Tibial nerve (tissue), 4 donors: ENCODE data around the gene VDAC1. TPM values are rescaled to one million over a fixed set of nuclear protein-coding genes. Genes with fewer than 3 reads are reported as not detected.

Experiments
- DNase-seq, 2 donors: peaks; one replicate each; pipeline ENCODE4 v3.0.0-alpha.2; 2019; ENCODE audit warnings: low spot score in 2 of 2
- H3K27ac ChIP-seq, 4 donors: fragments of 200-600 bp; sonication (generic) in 3 of 4; one replicate each; pipeline ENCODE4 v1.5.1; 2017 to 2019; ENCODE audit warnings: mild to moderate bottlenecking in 1 of 4
- H3K27me3 ChIP-seq, 2 donors: fragments of 200-600 bp; sonication (generic) in 1 of 2; one replicate each; pipeline versions ENCODE4 v1.5.1 to v1.6.0; 2017 to 2019
- H3K36me3 ChIP-seq, 3 donors: fragments of 200-600 bp; sonication (generic); one replicate each; pipeline ENCODE4 v1.5.1; 2018 to 2019
- H3K4me1 ChIP-seq, 4 donors: fragments of 200-600 bp; sonication (generic) in 3 of 4; one replicate each; pipeline ENCODE4 v1.5.1; 2017 to 2019
- H3K4me3 ChIP-seq, 4 donors: fragments of 200-600 bp; sonication (generic) in 3 of 4; one replicate each; pipeline ENCODE4 v1.5.1; 2017 to 2019; ENCODE audit warnings: mild to moderate bottlenecking in 1 of 4, moderate library complexity in 1 of 4
- H3K9me3 ChIP-seq, 4 donors: fragments of 200-600 bp; sonication (generic) in 3 of 4; one replicate each; pipeline ENCODE4 v1.5.1; 2017 to 2019
- CTCF ChIP-seq, 5 experiments: fragments of 200-600 bp in 3 of 5; fragments of 450-650 bp in 2 of 5; sonication (generic) in 3 of 5; IDR thresholded peaks; one replicate each; pipeline ENCODE4 v1.5.1; 2016 to 2019; ENCODE audit warnings: antibody characterized with exemption in 5 of 5, mild to moderate bottlenecking in 3 of 5, moderate library complexity in 2 of 5
- EP300 ChIP-seq, 2 donors: sonication (generic); formaldehyde crosslinking; IDR thresholded peaks; one replicate each; pipeline ENCODE4 v1.6.1; 2017; ENCODE audit warnings: antibody characterized with exemption in 2 of 2, mild to moderate bottlenecking in 1 of 2
- POLR2A ChIP-seq, 2 donors: fragments of 450-650 bp; IDR thresholded peaks; one replicate each; pipeline ENCODE4 v1.6.1; 2017; ENCODE audit warnings: antibody characterized with exemption in 2 of 2, mild to moderate bottlenecking in 2 of 2, moderate library complexity in 2 of 2
- WGBS, 2 donors: methylation state at CpG; one replicate each; pipeline ENCODE4 v1.1.5; 2018; 5-methylcytosine and 5-hydroxymethylcytosine counted together
- total RNA-seq, 4 donors: library from RNA; depleted of rRNA; stranded (reverse); fragments of >200 nt; gene quantifications; one replicate each; pipeline ENCODE4 v1.1.0, GENCODE V29; 2016

The VDAC1 gene
- total RNA-seq, 4 donors from 2014 or later, result 64.7 to 103 (median 71.9) TPM

- H3K36me3 ChIP-seq, result no peaks in the 10 kb centered on the region
- TF ChIP-seq POLR2A (IDR thresholded peaks at IDR 0.05), result no peak
- H3K4me3 ChIP-seq, result no peak overlapping the region
- no peaks in the 10 kb centered on the region for H3K9me3 ChIP-seq
- no peaks in the 10 kb centered on the region for H3K27me3 ChIP-seq
- DNase-seq, result no peak
- H3K27ac ChIP-seq, result no peak overlapping the region
- WGBS, 2 donors, result 79 to 85% methylated on average over 3 of the region's 3 CpGs
- H3K4me1 ChIP-seq, result peaks cover 0 to 10% (median 0%) of the 10 kb centered on the region in 4 donors
These were observed 79.5 kb downstream of the VDAC1 start for GRCh38 chr5:133925269-133925668.

- Histone ChIP-seq H3K27me3 (no peaks in the 10 kb centered on the region), H3K4me1 (peaks cover 0 to 6% (median 0%) of the 10 kb centered on the region in 4 donors), H3K36me3 (no peaks in the 10 kb centered on the region), H3K9me3 (no peaks in the 10 kb centered on the region), H3K27ac (no peak overlapping the region), H3K4me3 (no peak overlapping the region)
- TF ChIP-seq EP300 (IDR thresholded peaks at IDR 0.05) (no peak), POLR2A (IDR thresholded peaks at IDR 0.05) (no peak), CTCF (IDR thresholded peaks at IDR 0.05) (no peak)
- DNase-seq, result no peak
- 63 to 67% methylated on average over 5 of the region's 5 CpGs for WGBS, 2 donors
These were observed 80.4 kb downstream of the VDAC1 start for GRCh38 chr5:133924221-133924920.

- no peak for TF ChIP-seq EP300 (IDR thresholded peaks at IDR 0.05)
- no peak for TF ChIP-seq POLR2A (IDR thresholded peaks at IDR 0.05)
- TF ChIP-seq CTCF (IDR thresholded peaks at IDR 0.05), result no peak
- Histone ChIP-seq H3K27ac (no peak overlapping the region), H3K4me1 (peaks cover 0 to under 1% (median 0%) of the 10 kb centered on the region in 4 donors), H3K36me3 (no peaks in the 10 kb centered on the region), H3K4me3 (no peak overlapping the region), H3K9me3 (no peaks in the 10 kb centered on the region), H3K27me3 (no peaks in the 10 kb centered on the region)
- no peak for DNase-seq
- WGBS, 2 donors, result 48% methylated on average over 5 of the region's 5 CpGs
These were observed 82.8 kb downstream of the VDAC1 start for GRCh38 chr5:133921979-133922378.

Other genes with a start within 250 kb of the VDAC1 start
- gene C5orf15, start 36.4 kb downstream of the VDAC1 start, total RNA-seq, result 10 to 100 TPM; 27.6 to 34.3 (median 32.9) TPM
- 10 to 100 TPM in 1 of 4 donors, 1 to 10 TPM in 3; 2.5 to 13.2 (median 6.6) TPM for gene TCF7, start 109.7 kb upstream of the VDAC1 start, total RNA-seq
- 100 to 1,000 TPM; 173 to 311 (median 209) TPM for gene SKP1, start 172.0 kb upstream of the VDAC1 start, total RNA-seq
- gene PPP2CA, start 221.1 kb upstream of the VDAC1 start, total RNA-seq, result 100 to 1,000 TPM in 3 of 4 donors, 10 to 100 TPM in 1; 42.8 to 227 (median 149) TPM